NCI-H82 (cell line): ENCODE data around the gene GNG13.
"Not testable (repeated sequence)": the region's sequence is repeated elsewhere in the genome, so short reads cannot be mapped to it uniquely, and the experiment has no call there.

Experiments used
- DNase-seq: peaks from one replicate; lab custom pipeline; 2025; lab: John Stamatoyannopoulos, UW

Gene GNG13, protein sequence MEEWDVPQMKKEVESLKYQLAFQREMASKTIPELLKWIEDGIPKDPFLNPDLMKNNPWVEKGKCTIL

DNA sequence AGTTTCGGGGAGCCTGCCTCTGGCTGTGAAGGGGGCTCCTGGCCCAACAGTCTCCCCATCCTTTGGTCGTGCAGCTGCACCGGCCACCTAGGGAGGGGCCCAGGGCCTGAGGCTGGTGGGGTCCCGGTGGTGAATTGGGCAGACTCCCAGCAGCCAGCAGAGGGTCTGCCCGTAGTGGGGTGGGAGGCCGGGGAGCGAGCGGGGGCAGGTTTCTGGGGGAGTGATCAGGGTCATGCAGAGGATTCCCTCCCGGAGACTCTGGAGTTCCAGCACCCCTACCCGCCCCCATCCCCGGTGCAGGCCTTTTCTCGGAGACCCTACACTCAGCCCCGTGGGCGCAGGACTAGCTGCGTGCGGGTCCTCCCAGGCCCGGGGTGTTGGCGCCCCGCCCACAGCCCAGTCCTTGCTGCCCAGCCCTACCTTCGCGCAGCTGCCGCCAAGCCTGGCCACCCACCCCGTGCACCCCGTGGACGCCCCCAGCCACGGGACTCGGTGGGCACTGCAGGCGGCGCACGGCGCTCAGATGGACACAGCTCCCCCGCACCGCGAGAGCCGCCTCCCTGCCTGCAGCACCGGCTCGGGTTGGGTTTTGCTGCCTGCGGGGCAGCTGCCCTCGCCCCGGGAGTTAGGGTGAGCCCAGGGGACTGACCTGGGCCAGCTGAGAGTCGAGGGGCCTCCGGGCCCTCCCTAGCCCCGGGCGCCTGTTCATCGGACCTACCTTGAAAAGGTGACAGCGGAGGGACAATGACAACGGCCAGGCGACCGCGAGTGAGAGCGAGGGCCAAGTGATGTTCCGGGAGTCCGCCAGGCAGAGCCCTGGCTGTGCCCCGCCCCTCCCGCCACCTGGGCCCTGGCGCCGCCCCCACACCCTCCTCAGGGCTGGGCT lies at the start of gene GNG13:
TSS of gene GNG13 (minus strand) at position 787 of the 886 bp plus-strand sequence. CDS start 1,657 bp downstream, outside the sequence.
- no peak for DNase-seq

DNA sequence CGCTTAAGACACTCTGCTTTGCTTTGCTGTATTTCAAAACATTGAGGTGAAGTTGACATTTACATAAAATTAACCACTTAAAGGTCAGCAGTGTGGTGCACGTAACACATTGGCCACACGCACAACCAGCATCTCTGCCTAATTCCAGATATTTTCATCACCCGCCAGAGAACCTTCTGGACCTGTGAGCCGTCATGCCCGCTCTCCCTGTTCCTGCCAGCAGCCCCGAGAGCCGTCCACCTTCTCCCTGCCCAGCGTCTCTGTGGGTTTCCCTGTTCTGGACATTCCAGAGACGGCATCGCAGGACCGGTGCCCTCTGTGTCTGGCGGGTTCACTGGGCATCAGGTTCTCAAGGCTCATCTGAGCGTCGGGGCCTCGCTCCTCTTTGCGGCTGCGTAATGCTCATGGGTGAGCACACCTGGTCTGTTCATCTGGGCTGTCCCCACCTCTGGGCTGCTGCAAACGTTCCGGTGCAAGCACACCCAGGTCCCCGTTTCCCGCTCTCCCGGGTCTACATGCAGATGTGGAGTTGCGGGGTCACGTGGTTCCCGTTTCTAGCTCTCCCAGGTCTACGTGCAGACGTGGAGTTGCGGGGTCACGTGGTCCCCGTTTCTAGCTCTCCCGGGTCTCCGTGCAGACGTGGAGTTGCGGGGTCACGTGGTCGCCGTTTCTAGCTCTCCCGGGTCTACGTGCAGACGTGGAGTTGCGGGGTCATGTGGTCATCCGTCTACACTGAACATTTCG lies 48.1 kb upstream of the GNG13 start:
- no peak for DNase-seq

DNA sequence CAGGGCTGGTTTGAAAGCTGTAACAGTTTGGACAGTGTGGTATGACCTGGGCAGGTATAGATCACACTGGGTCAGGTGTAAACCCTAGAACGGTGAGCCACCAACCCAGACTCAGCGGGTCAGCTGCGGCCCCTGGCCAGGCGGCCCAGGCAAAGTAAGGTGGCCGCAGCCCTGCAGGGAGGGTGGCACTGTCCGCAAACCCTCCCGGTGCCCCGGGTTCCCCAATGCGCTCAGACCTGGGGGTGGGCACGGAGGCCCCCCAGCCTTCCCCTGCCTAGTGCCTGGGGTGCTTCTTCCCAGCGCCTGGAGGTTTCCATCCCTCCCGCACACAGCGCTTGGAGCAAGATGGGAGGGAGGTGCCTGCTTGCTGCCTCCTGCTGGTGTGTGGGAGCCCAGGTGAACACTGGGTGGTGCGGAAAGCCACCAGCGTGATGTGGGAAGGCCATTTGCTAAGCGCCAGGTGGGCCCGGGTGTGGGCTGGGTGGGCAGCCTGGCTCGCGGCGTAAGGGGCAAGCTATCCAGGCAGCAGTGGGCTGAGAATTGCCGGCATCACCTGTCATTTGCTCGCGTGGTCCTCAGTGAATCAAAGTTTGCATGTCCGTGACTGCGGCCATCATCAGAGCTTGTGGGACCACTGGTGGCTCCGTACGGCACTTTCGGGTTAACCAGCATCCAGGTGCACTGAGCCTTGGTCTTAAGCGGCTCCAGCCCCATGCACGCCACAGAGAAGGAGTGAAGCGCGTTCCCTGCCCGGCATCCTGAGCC lies 47.3 kb upstream of the GNG13 start:
- DNase-seq: no peak

DNA sequence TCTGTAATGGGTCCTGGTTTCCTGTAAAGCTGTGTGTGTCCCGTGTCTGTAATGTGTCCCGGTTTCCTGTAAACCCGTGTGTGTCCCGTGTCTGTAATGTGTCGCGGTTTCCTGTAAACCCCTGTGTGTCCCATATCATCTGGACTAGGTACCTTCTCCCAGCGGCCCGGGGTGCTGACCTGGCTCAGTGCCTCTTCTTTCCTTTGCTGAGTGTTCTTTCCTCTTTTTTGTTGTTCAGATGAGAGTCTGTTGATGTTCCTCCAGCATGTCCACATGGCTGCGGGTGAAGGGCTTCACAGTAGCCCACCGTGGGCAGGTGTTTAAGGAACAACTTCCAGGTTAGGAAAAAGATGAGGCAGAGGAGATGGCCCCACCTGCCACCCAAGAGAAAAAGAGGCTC lies 46.6 kb upstream of the GNG13 start:
- DNase-seq: no peak

DNA sequence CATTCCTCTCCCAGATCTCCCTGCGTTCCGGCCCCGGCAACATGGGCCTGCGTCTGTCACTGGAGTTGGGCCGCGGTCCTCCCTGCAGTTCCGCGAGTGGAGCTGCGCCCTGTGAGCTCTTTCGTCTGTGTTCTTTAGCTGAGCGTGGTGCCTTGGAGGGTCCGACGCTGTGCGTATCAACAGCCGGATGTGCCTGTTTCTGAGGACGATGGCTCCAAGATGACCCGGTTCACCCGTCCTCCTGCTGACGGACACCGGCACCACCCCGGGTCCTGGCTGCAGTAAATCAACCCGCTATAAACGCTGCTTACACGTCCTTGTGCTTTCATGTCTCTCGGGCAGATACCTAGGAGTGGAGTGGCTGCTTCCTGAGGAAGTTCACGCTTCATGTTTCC lies 44.8 kb upstream of the GNG13 start:
- no peak for DNase-seq

DNA sequence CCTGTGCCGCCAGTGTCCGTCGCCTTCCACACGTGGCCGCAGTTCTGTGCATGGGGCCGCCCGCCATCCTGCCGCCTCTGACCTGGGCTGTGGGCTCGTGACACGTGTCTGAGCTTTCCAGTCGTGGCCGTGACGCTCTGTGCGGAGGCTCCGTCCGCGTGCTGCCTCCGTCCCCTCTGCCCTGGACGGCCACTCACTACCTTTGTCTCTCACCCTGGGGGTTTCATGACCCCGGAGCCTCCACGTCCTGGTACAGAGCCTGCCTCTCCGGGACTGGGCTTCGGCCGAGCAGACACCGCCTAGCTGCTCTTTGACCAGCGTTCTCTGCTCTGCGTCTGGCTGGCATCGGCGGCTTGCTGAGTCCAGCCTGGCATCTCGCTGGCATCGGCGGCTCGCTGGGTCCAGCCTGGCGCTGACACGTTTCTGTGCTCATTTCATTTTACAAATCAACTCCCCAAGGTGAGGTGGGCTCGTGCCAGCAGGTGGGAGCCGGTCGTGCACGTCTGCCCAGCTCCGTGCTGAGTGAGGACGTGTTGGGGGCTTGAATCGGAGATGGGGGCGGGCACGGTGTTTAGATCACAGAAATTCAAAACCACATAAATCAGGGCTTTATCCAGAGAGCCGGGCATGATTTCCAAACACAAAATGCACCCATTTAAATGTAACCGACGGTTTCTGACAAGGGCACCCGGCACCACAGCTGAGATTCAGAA lies 44.3 kb upstream of the GNG13 start:
- DNase-seq: no peak

DNA sequence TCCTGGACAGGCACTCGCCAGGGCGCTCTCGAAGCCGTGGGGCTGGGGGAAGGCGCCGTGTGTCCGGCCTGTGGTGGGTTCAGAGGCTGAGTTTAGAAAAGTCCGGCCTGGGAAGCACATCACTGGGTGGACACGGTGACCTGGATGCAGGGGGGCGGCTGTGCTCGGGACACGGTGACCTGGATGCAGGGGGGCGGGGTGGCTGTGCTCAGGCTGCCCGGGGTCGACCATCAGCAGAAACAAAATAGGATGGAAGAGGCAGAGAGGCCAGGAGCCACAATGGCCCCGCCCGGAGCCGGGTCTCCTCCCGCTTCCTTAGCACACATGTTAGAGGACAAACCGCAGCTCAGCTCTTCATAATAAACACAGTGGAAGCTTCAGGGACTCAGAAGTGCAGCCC lies 43.2 kb upstream of the GNG13 start:
- DNase-seq: no peak

DNA sequence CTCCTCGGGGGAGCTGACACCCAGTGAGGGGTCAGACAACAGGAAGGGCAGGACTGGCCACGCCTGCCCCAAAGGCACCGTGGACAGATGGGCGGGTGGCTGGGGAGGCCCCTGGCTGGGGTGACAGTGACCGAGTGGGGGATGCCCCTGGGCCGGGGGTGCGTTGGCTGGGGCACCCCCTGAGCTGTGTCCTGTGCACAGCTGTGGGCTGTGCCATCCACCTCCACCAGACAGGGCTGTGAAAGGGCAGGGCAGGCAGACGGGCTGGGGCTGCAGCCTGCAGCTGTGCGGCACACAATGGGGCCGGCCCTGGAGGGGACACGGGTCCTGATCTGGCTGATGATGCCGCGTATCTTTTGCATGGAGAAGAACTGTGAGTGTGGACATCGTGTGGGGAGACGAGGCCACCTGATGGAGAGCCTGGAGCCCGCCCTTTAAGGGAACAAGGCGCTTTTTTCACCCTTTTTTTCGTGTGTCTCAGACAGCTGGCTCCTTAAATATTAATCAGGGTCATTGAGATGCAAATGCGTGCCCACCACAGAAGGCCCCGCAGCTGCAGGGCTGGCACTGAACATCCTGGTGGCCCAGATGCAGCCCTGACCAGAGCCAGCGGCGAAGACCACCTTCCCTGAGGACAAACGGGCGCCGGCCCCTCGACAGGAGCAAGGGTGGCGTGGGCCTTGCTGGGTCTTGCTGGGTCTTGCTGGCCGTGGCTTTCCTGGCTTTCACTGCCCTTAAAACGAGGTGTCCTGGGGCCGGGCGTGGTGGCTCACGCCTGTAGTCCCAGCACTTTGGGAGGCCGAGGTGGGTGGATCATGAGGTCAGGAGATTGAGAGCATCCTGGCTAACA lies 42.4 kb upstream of the GNG13 start:
- DNase-seq: no peak

DNA sequence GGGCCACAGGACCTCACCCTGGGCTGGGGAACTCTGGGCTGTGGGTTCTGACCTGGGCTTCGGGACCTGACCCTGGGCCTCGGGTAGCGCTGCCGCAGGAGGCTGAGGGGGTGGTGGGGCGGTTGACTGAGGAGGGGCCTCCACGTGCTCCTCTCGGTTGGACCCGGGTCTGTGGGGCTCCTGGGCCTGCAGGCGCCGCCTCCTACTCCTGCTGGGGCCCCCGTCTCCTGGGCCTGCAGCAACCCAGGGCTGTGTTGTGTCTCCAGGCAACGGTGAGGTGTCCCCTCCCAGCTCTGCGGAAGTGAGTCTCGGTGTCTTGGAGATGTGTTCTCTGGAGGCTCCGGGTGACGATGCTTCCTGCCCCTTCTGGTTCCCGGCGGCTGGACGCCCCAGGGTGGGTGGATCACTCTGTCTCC lies 41.5 kb upstream of the GNG13 start:
- peak; percentile 16 for DNase-seq

DNA sequence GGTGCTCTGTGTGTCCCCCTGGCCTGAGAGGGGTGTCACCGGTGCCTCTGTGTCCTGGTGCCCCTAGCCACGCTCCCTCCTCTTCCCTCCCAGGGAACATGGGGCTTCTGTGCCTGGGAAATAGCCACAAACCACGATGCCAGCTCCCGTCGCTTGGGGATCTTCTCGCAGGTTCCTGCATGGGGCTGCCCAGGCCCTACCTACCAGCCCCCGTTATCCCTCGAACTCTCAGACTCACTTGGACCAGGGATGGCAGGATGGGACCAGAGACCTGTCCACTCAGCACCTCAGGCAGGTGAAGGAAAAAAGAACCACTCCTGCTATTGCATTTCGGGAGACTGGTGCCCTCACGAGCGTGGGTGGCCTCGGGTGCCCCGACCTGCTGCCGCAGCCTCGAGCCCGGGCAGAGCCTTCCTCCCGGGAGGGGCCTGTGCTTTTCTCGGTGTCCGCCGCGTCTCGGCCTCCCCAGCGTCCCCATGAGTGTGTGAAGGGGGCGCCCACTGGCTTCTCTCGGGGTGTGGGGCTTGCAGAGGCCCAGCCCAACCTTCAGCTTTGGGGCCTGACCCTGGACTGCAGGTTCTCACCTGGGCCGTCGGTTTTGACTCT lies 41.0 kb upstream of the GNG13 start:
- no peak for DNase-seq

DNA sequence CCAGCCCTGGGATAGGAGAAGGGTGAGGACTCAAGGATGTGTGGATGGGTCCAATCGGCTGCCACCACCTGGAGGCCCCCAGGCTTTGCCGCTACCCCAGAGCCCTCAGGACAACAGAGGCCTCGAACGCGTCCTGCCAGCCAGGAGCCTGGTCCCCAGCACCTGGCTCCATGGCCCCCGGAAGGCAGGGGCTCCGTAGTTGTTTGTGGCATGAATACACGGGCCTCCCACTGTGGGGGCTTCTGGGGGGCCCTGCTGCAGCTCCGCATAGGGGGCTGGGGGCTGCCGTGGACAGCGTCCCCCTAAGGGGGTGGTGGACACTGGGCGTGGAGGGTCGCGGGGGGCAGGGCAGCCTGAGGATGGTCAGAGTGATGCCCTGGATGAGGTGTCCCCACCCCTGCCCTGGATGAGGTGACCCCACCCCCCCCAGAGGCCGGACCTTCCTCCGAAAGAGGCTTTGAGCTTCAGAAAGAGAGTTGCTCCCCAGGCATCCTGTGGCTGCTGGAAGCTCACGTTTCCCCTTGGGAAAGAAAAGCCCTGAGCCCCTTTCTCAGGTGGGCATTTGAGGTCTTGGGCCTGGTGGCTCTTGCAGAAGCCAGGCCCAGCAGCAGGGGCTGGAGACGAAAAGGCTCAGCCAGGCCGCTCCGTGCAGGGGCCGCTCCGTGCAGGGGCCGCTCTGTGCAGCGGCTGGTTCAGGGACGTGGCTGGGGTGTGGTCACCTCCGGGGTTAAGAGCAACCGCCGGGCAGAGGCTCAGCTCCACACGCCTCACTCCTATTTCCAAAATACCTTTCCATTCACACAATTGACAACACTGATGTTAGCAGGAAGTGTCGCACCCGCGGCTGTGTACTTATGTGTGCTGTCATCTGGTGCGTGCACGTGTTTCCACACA lies 40.3 kb upstream of the GNG13 start:
- DNase-seq: no peak

DNA sequence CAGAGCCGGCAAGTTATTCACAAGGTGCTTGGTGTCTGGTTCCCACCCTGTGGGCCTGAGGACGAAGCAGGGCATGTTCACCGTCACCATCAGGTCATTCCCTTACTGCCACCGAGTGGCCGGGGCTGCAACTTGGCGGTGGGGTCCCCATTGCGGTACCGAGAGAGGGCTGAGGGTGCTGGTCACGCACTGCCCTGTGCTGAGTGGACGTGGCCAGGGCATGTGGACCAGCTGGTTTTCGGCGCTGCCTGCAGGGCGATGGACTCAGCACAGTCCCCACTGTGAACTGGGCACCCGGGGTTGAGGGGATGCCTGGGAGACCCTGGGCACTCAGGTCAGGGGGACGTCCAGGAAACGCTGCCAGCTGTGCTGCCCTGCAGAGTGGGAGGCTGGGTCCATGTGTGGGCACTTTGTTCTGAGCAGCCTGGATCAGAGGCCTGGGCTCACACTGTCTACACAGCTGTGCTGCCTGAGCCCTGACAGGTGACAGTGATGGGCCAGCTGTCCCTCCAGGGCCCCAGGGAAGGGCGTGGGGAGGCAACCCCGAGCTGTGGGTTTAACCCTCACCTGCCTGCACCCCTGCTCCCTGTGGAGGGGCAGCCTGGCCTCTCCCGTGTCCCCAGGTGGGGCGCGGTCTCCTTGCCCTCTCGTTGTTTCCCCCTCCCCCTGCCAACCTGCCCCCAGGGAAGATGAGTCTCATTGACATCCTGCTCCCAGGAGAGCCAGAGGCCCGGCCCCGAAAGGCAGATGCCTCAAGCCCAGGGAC lies 39.3 kb upstream of the GNG13 start:
- DNase-seq: no peak

DNA sequence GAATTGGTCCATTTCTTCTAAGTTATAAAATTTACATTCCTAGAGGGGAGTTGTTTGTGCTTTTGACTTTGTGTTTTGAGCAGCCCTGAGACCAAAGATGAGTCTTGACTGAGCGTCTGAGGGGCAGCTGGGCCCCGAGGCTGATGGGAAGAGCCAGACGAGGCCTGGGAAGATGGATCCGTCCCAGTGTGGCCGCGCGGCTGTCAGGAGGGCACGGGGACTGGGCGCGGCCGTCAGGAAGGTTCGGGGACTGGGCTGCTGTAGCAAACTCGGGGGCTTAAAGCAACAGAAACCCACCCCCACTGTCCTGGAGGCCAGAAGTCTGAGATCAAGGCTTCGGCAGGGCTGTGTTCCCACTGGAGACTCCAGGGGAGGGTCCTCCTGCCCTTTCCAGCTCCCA lies 38.2 kb upstream of the GNG13 start:
- no peak for DNase-seq

DNA sequence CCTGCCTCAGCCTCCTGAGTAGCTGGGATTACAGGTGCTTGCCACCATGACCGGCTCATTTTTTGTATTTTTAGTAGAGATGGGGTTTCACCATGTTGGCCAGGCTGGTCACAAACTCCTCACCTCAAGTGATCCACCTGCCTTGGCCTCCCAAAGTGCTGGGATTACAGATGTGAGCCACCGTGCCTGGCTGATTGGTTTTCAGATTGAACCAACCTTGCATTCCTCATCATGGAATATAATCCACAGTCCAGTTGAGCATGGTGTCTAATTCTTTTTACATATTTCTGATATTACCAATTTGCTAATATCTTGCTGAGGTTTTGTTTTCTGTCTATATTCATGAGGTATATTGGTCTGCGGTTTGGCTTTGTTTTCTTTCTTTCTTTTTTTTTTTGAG lies 36.3 kb upstream of the GNG13 start:
- not testable (repeated sequence) for DNase-seq

DNA sequence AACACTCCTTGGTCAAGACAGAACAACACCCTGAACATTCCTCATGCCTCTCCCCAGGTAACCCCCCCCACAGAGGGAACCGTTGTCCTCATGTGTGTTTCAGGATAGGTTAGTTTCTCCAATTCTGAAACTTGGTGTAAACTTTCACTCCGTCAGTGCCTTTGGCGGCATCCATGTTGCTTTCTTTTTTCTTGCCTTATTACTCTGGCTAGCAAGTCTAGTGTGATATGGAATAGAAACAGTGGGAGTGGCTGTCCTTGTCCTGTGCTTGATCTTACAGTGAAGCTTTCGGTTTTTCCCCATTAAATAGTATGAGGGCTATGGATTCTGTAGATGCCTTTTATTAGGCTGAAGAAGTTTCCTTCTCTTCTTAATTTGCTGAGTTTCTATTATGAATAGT lies 35.7 kb upstream of the GNG13 start:
- no peak for DNase-seq

DNA sequence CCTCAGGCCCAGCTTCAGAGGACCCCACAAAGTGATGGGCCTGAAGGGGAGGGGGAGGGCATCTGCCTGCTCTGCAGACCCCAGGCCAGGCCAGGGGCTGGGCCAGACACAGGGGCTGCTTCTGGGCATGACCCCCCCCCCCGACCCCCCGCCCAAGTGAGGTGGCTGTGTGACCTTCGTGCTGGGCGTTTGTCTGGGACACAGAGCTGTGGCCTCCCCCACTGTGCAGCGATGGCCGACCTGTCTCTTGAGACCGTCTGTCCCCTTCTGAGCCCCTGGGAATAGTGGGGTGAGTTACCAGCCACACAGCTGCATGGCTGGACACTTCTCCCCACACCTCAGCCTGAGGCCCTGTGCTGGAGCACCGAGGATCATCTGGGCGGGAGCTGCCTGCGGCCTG lies 34.8 kb upstream of the GNG13 start:
- no peak for DNase-seq

DNA sequence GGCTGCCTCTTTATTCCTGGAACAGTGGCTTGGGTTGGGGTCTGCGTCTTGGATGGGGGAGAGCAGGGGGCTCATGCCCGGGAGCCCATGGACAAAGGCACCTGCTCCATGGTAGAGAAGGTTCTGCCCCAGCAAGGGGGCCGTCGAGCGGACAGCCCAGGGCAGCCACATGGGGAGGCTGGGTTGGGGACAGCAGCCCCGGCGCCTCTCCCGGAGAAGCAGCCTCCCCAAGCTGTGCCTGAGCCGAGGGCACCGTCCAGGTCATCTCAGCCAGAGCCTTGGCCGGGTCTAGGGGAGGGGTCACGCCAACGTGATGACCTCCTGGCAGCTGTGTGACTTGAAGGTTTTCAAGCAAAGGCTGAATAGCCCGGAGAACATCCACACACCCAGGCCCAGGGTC lies 32.9 kb upstream of the GNG13 start:
- no peak for DNase-seq

DNA sequence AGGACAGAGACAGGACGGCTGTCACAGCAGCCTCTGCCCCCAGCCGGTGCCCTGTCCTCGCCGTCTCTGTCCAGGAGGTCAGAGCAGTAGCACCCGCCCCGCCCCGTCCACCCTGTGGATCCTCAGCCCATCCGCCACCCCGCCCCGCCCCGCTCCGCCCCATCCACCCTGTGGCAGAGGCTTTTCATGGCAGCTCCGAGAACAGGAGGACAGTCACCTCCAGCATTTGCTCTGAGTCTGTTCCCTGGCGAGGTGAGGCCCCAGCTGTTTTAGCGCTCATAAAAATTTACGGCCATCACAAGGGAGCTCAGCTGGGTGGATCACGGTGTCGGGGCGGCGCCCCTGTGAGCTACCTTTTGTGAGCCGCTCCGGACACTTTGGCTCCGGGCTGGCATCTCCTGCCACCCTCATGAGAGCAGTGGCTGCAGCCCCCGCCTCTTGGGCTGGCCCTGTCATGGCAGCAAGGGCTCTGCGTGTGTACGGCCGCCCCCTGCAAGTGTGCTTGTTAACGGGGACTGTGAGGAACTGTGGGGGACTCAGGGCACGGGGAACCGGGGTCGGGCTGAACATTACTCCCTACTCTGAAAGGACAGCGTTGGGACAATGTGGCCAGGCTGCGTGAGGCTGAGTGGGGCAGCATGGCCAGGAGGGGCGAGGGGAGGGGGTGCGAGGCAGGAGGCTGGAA lies 32.3 kb upstream of the GNG13 start:
- DNase-seq: no peak
